T-helper 1 cell (primary cell): ENCODE measurements around the gene PUS1.
"Not testable (repeated sequence)": the region's sequence is repeated elsewhere in the genome, so short reads cannot be mapped to it uniquely, and the experiment has no call there.

Source experiments
- DNase-seq, 5 donors: peaks; one replicate each; pipeline ENCODE4 v3.0.0-alpha.2; 2012 to 2020
- total RNA-seq, 4 donors: gene quantifications; one replicate each; lab custom pipeline; 2026; lab: John Stamatoyannopoulos, UW

The PUS1 gene
- 14.9 to 25.3 (median 19.2) reads per million in 4 donors for total RNA-seq

DNA sequence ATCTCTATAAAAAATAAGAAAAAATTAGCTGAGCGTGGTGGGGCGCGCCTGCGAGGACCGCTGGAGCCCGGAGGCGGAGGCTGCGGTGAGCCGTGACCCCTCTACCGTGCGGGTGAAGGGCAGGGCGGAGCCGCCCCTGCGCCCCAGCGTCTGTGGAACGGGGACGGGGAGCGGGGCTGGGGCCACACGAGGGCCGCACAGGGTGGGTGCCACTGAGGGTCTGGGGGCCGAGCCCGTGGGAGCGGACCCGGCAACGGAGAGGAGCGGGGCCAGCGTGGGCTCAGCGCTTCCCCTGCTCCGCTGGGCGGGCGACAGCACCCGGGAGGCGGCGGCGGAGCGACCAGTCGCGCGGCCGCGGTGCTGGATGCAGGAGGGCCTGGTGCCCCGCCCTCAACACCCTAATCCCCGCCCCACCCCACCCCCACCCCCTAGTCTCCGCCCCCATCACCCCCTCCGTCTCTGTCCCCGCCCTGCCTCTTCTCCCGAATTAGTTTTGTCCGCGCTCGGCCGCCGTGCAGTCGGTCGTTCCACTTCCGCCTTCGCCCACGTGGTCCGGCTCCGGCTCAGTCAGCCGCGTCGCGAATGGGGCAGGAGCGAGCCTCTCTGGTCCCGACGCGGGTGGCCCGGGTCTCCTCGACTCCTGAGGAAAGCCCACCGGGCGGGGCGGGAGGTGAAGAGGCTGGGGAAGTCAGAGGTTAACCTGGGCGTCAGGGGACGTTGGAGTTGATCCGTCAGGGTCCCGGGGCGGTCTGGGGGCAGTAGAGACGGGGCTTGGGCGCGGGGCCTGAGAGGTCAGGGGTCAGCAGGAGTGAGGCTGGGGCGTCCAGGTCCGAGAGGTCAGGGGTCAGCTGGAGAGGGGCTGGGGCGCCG, at the start of gene PUS1:
TSS of gene PUS1 (plus strand) at position 566 of the 870 bp plus-strand sequence. CDS start 447 bp downstream, outside the sequence.
- peak; percentile 85 to 93 (median 91) for DNase-seq

DNA sequence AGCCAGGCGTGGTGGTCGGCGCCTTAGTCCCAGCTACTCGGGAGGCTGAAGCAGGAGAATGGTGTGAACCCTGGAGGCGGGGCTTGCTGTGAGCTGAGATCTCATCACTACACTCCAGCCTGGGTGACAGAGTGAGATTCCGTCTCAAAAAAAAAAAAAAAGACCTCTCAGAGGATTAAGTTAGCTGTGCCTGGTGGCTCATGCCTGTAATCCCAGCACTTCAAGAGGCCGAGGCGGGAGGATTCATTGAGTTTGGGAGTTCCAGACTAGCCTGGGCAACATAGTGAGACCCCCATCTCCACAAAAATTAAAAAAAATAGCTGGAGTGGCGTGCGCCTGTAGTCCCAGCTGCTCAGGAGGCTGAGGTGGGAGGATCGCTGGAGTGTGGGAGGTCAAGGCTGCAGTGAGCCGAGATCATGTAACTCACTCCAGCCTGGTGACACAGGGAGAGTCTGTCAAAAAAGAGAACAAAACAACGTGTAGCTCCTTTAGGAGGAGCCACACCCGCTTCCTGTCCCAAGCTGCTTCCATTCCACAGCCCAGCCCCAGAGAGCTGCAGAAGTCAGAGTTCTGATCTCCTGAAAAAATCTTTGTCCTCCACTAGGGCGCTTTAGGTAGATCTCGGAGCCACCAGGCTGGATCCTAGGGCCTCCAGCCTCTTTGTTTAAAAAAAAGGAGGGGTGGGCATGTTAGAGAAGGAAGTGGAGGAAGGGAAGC, 46.1 kb upstream of the PUS1 start:
- DNase-seq = no peak

DNA sequence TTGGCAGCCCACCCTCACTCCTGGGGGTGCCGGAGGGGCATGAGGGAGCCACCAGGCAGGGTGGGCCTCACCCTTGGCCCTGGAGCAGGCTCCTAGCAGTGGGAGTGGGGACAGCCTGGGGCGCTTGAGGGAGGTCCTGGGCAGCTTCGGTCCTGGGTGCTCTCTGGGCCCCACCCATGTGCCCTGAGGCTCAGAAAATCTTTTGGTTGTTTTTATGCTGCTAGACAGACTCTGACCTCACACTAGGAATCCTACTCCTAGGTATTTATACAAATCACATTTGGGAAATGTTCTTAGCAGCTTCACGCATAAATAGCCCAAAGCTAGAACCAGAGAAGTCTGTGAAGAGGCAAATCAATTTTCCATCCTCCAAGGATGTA, 45.6 kb upstream of the PUS1 start:
- DNase-seq = no peak

DNA sequence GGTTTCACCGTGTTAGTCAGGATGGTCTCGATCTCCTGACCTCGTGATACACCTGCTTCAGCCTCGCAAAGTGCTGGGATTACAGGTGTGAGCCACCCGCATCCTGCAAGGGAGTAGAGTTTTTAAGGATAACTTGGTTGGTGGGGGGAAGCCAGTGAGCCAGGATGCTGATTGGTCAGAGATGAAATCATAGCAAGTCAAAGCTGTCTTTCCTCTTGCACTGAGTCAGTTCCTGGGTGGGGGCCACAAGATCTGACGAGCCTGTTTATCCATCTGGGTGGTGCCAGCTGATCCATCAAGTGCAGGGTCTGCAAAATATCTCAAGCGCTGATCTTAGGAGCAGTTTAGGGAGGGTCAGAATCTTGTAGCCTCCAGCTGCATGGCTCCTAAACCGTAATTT, 44.0 kb upstream of the PUS1 start:
- not testable (repeated sequence) for DNase-seq

DNA sequence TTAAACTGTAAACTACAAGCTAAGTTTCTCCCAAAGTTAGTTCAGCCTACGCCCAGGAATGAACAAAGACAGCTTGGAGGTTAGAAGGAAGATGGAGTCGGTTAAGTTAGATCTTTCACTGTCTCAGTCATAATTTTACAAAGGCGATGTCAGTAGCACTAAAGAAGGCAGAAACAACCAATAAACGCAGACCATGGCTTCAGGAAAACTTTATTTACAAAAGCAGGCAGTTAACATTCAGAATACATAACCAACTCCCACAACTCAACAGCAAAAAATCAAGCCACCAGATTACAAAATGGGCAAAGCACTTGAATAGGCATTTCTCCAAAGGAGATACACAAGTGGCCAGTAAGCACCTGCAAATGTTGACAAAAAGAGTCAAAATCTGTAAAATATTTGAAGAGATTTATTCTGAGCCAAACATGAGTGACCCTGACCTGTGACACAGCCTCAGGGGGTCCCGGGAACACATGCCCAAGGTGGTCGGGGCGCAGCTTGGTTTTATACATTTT, 43.5 kb upstream of the PUS1 start:
- DNase-seq = no peak

DNA sequence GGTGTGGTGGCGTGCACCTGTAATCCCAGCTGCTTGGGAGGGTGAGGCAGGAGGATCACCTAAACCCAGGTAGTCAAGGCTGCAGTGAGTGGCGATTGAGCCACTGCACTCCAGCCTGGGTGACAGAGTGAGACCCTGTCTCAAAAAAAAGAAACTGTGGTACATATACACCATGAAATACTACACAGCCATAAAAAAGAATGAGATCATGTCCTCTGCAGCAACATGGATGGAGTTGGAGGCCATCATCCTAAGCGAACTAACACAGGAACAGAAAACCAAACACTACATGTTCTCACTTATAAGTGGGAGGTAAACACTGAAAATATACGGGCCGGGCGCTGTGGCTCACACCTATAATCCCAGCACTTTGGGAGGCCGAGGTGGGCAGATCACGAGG, 37.4 kb upstream of the PUS1 start:
- not testable (repeated sequence) for DNase-seq

DNA sequence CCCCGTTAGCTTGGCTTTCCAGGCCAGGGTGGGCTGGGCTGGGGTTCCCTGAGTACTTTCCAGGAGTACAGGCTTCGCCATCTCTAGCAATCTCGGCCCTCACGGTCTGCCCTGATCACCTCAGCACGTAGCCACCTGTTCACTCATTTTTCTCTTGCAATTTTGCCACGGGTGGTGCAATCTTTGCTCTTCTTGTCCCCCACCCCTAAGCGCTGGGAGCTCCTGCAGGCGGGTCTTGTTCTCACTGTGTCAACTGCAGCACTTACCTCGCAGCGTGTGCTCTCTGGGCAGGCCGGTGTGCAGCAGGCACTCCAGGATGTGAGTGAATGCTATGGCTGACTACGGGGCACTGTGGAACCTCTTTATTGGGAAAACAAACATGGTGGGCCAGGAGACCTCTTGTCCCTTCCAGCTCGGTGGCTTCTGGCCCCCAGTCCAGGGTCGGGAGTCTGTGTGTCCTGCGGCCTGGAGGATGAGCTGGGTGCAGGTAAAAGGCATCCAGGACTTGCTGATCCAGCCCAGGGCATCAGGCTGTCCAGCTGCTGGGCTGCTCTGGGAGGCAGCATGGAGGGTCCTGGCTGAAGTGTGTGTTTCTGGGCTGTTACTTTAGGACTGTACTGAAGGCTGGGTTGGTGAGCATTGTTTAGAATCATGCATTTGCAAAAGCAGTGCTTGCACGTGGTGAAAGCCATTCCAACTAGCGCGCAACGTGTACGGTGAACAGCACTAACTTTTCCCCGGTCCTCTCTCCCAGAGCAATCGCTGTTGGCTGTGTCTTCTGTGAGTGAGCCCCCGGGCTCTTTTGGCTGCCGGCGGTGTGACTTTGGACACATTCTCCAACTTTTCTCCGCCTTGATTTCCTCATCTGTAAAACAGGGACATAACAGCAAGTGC, 36.1 kb upstream of the PUS1 start:
- DNase-seq = no peak

DNA sequence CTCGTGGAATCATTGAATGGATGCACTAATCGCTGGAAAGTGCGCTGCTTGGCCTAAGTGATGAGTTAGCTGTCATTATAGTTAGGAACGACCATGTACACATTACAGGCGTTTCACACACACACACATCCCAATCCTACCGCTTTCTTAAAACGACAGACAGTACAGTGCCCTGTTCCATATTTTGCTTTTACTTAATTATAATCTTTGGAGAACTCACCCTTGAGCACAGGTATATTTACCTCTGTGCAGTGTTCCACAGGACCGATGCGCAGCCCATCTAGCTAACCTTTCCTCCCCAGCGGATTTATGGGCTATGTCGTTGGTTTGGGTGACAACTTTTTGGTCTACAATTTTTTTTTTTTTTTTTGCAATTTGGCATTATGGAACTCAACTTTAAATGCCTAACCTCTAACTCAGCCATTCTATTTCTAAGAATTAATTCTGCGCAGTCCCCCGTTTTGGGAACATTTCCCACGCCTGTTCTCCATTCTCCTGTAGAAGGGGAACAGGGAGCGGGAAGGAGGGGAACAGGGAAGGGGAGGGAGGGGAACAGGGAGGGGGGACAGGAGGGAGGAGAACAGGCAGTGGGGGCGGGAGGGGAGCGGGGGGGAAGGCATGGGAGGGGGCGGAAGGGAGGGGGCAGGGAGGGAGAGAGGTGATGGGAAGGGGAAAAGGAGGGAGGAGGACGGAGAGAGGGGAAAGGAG, 35.3 kb upstream of the PUS1 start:
- DNase-seq = no peak

DNA sequence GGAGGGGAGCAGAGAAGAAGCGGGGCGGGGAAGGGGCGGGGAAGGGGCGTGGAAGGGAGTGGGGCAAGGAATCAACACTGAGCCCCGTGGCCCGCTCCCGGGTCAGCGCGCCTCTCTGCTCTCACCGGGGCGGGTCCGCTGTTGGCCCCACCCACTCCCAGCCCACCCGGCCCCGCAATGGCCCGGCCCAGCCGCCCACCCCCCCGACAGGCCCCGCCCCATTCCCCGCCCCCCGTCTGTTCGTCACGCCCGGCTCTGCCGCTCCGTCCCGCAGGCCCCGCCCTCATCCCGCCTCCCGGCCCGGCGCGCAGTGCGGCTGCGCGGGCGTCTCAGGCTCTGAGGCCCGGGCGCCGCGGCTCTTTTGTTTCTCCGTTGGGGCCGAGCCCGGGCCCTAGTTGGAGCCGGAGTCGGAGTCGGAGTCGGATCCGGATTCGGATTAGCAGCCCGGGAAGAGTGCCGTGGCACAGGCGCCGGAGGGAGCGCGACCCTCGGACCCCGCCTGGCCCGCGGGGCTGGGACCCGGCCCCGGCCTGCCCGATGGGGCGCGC, 34.7 kb upstream of the PUS1 start, which contains the start of gene ULK1:
TSS of gene ULK1 (plus strand) at position 310 of the 548 bp plus-strand sequence. CDS start 380 bp downstream, outside the sequence.
- DNase-seq = peak; percentile 84 to 93 (median 86)

DNA sequence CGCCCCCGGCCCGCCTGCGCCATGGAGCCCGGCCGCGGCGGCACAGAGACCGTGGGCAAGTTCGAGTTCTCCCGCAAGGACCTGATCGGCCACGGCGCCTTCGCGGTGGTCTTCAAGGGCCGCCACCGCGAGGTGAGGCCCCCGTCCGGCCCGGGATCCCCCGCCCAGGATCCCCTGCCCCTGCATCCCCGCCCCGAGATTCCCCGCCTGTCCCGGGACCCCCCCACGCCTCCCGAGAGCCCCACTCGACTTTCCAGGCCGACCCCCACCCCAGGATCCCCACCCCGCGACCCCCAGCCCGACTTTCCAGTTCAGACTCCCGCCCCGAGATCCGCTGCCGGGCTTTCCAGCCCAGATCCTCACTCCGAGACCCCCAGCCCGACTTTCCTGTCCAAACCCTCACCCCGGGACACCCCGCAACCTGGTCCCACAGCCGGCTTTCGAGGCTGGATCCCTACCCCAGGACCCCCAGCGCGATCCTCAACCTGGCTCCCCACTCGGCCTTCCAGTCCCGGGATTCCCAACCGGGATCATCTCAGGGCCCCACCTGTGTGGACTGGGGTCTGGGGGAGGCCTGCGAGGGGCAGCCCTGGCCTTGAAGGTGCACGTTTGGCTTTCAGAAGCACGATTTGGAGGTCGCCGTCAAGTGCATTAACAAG, 34.0 kb upstream of the PUS1 start:
- DNase-seq = no peak

DNA sequence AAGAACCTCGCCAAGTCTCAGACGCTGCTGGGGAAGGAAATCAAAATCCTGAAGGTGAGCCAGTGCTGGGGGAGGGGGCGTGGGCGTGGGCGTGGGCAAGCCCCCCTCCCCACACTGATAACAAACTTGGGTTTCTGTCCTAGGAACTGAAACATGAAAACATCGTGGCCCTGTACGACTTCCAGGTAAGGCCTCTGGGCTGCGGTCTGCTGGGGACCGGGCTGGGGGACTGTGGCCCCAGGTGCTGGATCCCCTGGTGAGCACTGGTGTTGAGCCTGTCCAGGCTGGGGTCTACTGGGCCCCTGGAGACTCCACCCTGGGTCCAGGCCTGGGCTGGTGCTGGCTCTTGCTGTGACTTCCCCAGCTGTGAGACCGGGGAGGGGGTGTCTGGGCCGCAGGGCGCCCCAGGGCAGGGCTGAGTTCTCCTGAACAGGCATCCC, 33.4 kb upstream of the PUS1 start:
- peak in 1 of 5 donors; percentile 11 for DNase-seq

DNA sequence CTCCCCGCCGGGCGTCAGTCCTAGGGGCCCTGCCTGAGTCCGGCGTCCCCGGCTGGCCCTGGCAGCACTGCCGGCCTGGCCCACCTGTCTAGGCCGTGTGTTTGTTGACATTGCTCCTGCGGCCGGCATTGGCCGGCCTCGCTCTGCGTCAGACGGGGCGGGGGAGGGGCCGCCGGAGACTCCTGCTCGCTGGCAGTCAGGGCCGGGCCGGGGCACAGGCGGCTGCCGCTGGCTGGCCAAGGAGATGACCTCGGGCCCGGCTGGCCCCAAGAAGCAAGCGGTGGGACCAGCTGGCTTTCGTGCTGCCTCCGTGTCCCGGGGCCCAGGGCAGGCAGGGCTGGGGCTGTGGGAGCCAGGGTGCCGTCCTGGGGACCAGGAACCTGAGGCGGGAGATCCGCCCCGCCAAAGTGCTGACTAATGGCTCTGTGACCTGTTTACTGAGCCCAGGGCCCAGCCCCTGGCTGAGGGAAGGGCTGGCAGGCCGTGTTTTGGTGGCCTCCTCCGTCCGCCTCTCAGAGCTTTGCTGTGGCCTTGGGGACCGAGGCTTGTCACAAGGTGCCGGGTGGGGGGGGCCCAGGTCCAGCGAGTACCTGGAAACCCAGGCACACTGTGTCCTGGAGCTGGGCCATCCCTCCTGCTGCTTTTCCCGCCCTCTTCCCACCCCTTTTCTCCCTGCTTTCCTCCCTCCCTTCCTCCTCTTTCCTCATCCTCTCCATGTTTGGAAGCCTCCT, 32.8 kb upstream of the PUS1 start:
- DNase-seq = peak; percentile 44 to 78 (median 58)

DNA sequence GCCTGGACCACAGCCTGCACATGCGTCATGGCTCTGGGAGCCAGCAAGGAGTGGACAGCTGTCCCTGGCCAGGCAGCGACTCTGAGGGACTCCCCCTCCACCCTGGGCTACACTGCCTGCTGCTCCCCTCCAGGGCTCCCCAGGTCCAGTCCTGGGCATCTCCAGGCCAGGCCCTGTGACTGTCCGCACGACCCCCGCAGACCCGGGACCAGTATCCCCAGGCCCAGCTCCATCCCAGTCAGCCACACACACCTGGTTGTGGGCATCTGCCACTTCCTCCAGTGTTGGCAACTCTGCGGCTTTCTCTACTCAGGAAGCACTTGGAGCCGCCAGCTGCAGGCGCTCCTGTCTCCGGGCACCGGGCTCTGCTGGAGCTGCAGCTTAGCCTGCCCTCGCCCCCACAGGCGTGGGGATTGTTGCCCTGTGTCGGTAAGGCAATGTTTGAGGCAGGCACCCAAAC, 32.2 kb upstream of the PUS1 start:
- no peak for DNase-seq

DNA sequence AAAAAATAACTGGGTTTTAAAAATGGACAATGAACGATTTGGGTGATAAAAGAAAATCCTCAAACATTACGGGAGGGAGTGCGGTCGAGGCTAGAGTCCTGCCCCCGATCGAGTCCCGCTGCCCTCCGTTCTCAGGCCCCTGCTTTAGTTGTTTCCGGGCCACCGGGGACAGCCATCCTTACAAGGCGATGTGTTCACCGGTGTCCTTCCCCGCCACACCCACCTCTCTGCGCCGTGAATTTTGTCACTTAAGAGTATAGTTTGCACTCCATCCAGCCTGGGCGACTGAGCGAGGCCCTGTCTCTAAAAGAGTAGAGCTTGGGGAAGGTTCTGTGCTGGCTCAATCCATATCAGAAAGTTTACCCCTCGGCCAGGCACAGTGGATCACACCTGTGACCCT, 31.8 kb upstream of the PUS1 start:
- DNase-seq = no peak

DNA sequence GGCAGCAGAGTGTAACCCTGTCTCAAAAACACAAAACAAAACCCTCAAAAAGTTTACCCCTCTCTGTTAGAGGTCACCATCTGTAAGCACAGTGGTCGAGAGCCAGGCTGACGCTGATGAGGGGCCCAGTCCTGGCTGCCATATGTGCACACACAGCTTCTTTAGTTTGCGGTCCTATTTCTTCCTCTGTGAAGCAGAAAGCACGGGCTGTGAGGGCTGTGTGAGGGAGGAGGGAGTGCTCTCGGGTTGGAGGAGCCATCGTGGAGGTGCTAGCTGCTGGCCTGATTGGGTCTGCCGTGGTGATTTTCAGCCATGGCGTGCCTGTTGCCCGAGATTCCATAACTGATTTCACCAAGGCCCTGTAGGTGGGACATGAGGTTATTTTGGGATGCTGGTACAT, 31.2 kb upstream of the PUS1 start:
- DNase-seq = no peak

DNA sequence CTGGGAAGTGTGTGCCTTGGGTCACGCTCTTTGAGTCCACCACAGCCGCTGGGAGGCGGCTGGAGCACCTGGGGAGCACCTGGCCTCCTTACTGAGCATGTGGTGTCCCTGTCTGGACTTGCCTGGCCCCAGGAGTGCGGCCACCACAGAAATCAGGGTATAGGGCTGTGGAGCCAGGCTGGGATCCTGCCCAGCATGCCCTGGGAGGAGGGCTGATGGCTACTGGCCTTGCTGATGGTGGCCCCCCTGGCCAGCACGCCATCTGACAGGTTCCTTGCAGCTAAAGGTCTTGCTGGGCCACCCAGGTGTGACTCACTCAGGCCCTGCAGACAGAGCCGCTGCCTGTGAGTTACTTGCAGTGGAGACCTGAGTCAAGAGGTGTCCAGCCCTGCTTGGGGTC, 28.7 kb upstream of the PUS1 start:
- no peak for DNase-seq

DNA sequence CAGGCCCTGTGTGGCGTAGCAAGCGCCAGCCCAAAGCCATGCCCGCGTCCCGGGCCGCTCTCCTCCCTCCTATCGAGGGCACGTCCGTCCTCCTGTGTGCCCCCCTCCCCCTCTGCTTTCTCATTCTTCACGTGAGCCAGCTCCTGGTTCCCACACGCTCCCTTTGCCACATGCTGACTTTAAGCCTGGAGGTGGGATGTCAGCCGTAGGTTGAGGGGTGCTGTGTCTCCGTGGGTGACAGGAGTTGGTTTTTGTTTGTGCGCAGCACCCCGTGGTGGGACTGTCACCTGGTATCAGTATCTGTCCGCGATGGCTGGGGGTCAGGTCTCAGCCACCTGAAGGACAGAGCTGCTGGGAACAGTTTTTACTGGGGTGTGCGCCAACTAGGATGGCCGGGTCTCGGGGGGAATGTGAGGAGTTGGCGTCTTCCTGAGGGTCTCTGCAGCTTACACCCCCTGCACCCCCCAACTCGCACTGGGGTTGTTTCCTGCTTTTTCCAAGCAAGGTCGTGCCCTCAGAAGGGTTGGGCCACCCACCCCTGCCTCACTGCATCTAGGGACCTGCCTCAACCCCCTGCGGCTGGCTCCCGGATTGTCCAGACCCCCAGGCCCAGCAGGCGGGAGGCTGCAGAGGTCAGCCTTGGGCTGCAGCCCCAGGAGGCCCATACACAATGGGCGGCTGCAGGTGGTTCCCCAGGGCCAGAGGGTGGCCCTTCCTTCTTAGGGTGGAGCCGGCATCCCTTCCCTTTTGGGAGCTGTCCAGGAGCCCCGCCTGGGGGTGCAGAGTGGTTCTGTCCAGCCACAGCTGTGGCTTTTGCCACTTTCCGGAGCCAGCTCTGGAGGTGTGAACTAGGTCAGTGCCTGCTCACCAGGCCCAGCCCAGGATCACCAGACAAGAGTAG, 27.4 kb upstream of the PUS1 start:
- DNase-seq = no peak

DNA sequence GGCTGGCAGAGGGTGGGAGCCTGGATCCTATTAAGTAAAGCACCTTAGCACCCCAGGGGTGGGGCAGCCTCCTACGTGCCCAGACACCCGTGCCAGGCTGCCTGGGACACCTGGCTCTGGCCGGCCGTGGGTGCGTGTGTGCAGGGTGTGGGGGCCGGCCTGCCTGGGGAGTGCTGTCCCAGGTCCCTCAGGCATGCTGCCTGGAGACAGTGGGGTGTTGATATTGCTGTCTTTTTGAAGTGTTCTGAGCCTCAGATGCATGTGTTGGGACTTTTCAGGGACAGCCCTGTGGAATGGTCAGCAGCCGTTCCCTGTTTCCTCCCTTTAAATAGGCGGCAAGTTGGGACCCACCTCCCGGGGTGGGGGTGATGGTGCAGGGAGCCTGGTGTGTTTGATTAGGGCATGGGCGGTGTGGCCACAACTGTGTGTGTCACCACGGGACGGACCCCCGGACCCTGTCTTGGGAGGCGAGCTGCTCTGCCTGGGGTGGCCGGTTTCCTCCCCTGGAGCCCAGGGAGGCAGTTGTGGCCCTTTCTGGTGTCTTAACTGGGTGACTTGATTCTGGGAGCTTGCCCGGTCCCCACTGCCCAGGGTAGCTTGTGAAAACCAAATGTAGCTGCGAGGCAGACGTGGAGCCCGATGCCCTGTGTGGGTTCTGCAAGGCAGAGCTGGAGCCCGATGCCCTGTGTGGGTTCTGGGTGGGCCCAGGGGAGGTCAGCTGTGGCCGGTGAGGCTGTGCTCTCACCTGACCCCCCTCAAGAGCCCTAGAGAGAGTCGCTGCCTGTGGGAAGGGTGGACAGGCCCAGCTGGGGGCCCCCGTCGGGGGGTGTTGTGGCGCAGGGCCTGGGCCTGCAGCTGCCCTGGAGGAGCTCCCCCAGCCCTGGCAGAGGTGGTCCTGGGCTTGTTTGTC, 26.5 kb upstream of the PUS1 start:
- no peak for DNase-seq
